ENCODE measurements around the gene FOXP4. TPM values are rescaled to one million over a fixed set of nuclear protein-coding genes. Genes with fewer than 3 reads are reported as not detected.

The FOXP4 gene
- total RNA-seq, 4 donors from 2014 or later: 2.4 to 15.1 (median 4.9) TPM

DNA sequence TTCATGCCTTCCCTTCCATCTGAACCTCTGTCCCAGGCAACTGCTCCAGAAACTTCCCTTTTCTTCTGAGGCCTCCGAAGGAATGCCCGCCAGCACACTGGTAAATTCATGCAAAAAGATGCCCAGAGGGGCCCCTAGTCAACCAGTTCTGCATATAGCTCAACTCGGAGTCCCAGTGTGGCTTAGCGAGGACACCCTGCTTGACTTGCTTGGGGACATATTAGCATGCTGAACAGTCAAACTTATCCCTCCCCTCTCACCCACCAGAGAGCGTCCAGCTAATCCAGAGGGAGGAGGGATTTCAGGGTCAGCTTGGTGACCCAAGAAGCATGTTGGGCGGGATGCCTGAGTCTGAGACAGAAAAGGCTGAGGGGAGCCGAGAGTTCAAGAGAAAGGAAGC lies 69.1 kb downstream of the FOXP4 start:
- TF ChIP-seq, protein P1, sequence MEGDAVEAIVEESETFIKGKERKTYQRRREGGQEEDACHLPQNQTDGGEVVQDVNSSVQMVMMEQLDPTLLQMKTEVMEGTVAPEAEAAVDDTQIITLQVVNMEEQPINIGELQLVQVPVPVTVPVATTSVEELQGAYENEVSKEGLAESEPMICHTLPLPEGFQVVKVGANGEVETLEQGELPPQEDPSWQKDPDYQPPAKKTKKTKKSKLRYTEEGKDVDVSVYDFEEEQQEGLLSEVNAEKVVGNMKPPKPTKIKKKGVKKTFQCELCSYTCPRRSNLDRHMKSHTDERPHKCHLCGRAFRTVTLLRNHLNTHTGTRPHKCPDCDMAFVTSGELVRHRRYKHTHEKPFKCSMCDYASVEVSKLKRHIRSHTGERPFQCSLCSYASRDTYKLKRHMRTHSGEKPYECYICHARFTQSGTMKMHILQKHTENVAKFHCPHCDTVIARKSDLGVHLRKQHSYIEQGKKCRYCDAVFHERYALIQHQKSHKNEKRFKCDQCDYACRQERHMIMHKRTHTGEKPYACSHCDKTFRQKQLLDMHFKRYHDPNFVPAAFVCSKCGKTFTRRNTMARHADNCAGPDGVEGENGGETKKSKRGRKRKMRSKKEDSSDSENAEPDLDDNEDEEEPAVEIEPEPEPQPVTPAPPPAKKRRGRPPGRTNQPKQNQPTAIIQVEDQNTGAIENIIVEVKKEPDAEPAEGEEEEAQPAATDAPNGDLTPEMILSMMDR (IDR thresholded peaks at IDR 0.05; ENCODE audit: low read depth): no peak

DNA sequence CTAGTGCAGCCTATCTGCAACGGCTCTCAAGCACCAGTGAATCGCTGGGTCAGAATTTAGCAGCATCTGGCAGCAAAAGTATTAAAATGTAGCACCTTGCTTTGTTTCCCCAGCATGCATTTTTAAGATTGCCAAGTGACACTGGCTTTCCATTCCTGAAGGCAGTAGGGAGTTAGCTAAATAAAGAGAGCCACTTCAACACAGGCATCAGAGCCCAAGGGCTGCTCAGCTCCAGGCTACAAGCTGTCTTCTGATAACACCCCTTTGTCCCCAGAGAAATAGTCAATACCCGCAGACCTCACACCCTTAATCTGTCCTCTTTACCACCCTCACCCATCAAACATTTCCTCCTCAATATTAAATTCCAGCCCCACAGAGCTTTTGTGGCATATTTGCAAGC lies 72.4 kb downstream of the FOXP4 start:
- TF ChIP-seq, protein P1 (IDR thresholded peaks at IDR 0.05; ENCODE audit: low read depth): no peak

DNA sequence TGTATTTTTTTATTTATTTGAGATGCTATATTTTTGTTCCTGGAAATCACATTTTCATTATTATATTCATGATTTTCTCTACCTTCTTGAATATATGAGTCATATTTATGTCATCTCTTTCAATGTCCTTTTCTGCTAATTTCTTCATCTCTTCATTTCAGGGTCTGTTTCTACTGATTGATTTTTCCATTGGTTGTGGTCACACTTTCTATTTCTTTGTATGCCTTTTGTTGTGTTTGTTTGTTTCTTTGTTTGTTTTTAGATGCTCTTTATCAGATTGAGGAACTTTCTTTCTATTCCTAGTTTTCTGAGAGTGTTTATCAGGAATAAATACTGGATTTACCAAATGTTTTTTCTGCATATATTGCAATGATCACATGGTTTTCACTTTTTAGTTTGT lies 75.2 kb downstream of the FOXP4 start:
- TF ChIP-seq, protein P1 (IDR thresholded peaks at IDR 0.05; ENCODE audit: low read depth): no peak

DNA sequence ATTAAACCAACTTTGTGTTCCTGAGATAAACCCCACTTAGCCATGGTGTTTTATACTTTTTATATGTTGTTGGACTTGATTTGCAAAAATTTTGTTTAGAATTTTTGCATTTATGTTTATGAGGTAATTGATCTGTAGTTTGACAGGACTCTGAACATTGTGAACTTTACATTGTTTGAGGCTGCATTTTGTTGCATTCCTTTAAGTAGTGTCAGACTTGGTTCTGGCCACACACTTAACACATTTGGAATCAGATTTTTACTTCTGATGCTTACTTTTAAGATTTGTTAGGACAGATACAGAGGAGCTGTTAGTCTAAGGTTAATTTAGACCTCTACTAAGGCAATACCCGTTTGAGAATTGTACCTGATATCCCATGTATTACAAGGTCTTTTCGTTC lies 75.6 kb downstream of the FOXP4 start:
- TF ChIP-seq, protein P1 (IDR thresholded peaks at IDR 0.05; ENCODE audit: low read depth): no peak

DNA sequence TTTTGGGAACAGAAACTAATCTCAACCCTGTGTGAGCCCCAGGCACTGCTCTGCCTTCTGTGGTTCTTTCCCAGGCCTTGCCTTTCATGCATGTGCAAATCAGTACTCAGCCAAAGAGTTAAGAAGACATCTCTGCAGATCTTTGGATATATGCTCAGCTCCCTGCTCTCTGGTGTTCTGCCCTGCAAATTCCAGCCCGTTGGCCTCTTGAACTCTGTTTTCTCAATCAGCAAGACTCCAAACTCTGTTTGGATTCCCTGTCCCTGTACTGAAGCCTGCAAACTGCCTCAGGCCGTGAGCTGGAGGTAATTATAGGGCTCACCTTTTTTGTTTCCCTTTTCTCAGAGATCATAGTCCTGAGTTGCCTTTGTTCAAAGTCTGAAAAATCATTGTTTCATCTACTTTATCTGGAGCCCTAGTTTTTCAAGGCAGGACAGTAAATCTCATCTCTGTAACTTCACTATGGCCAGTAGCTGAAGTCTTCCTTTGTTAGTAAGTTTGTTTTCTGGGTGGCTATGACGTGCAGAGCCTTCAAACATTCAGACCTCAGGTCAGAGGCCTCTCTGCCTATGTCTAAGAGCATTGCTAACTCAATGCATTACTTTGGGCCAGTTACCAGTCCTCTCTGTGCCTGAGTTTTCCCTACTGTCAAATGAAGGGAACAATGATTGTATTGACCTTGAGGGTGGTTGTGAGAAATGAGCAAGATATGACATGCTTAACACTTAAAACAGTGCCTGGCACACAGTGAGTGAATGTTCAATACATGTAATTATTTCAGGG lies 76.2 kb downstream of the FOXP4 start:
- TF ChIP-seq, protein P1 (IDR thresholded peaks at IDR 0.05; ENCODE audit: low read depth): no peak

DNA sequence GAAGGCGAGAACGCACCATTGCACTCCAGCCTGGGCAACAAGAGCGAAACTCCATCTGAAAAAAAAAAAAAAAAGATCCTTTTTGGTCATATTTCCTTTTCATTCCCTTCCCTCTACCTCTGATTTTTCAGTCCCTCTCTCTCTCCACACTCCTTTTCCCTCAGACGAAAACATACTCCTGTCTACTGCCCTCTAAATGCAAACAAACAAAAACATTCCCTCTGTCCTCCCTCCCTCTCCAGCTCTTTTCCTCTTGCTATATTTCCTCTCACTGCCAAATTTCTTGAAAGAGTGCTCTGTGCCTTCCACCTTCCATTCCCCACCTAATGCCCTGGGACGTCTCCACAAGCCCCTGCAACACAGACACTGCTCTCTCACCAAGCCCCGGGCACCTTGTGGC lies 77.1 kb downstream of the FOXP4 start:
- TF ChIP-seq, protein P1 (IDR thresholded peaks at IDR 0.05; ENCODE audit: low read depth): no peak

DNA sequence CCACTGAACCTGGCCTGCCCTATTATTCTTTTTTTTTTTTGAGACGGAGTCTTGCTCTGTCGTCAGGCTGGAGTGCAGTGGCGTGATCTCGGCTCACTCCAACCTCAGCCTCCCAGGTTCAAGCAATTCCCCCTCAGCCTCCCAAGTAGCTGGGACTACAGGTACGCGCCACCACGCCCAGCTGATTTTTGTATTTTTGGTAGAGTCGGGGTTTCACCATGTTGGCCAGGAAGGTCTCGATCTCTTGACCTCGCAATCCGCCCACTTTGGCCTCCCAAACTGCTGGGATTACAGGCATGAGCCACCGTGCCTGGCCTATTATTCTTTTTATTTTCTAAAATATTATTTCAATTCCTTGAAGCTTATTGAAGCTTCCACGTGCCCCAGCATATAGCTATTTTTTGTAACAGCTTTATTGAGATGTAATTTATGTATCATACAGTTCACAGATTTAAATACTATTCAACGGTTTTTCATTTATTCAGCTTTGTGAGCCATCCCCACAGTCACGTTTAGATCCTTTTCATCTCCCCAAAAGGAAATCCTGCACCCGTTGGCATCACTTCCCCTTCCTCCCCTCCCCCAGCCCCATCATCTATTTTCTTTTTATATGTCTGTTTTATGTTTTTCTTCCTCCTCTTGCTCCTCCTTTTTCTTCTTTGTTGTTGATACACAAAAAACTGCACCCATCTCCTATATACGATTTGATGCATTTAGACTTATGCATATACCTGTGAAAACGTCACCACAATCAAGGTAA lies 78.6 kb downstream of the FOXP4 start:
- TF ChIP-seq, protein P1 (IDR thresholded peaks at IDR 0.05; ENCODE audit: low read depth): no peak

Data from subcutaneous adipose tissue (tissue), 4 donors.